GM12872 (cell line): ENCODE results near the gene SHC2.

Source experiments
- TF ChIP-seq, protein P1 (sequence below): IDR thresholded peaks from 3 replicates; pipeline ENCODE4 v1.5.1; 2011; ENCODE audit warnings: low read depth, mild to moderate bottlenecking, low read length, moderate library complexity; ENCODE audit not compliant: insufficient read depth

Gene SHC2

DNA sequence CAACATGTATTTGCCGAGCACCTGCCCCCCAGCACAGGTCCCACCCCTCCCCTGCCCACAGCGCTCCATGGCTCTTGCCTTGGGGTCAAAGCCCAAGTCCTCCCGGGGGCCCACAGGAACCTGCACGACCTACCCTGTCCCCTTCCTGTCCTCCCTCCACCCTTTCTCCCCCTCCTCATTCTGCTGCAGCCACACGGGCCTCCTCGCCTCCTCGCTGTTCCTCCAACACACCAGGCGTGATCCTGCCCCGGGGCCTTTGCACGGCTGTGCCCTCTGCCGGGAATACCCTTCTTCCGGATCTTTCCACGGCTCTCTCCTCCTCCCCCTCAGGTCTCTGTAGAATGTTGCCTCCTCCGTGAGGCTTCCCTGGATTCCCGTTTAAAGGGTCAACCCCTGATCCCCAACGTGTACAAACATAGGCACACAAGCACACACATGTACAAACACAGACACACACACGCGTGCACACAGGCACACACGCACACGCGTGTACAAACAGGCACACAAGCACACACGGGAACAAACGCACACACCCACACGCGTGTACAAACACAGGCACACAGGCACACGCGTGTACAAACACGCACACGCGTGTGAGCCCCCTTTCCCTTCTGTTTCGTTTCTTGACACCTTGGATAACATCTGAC lies 38.3 kb upstream of the SHC2 start:
- TF ChIP-seq, protein P1, sequence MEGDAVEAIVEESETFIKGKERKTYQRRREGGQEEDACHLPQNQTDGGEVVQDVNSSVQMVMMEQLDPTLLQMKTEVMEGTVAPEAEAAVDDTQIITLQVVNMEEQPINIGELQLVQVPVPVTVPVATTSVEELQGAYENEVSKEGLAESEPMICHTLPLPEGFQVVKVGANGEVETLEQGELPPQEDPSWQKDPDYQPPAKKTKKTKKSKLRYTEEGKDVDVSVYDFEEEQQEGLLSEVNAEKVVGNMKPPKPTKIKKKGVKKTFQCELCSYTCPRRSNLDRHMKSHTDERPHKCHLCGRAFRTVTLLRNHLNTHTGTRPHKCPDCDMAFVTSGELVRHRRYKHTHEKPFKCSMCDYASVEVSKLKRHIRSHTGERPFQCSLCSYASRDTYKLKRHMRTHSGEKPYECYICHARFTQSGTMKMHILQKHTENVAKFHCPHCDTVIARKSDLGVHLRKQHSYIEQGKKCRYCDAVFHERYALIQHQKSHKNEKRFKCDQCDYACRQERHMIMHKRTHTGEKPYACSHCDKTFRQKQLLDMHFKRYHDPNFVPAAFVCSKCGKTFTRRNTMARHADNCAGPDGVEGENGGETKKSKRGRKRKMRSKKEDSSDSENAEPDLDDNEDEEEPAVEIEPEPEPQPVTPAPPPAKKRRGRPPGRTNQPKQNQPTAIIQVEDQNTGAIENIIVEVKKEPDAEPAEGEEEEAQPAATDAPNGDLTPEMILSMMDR, result no peak

DNA sequence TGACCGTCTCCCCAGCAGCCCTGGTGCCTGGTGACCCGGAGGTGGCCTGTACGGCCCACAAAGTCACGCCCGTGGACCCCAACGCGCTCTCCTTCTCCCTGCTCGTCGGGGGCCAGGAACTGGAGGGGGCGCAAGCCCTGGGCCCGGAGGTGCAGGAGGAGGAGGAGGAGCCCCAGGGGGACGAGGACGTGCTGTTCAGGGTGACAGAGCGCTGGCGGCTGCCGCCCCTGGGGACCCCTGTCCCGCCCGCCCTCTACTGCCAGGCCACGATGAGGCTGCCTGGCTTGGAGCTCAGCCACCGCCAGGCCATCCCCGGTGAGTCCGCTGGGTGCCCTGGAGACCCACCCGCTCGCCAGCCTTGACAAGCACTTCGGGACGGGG lies 37.7 kb upstream of the SHC2 start:
- TF ChIP-seq, protein P1, result no peak

DNA sequence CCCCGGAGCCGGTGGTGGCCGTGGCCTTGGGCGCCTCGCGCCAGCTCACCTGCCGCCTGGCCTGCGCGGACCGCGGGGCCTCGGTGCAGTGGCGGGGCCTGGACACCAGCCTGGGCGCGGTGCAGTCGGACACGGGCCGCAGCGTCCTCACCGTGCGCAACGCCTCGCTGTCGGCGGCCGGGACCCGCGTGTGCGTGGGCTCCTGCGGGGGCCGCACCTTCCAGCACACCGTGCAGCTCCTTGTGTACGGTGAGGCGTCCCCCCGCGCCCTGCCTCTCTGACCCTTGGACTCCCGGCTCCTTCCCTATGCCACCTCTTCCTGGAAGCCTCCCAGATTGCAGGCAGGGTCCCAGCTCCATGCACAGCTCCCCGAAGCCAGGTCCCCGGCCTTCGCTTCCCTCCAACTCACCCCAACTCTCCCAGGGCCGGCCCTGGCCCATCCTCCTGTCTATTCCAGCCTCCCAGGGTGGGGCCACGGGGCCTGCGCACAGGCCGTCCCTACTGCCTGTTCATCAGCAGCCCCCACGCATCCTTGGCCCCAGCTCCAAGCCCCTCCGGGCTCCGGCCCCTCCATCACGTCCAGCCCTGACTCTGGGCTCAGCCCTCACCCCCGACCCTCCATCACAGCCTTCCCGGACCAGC lies 37.2 kb upstream of the SHC2 start:
- TF ChIP-seq, protein P1, result no peak

DNA sequence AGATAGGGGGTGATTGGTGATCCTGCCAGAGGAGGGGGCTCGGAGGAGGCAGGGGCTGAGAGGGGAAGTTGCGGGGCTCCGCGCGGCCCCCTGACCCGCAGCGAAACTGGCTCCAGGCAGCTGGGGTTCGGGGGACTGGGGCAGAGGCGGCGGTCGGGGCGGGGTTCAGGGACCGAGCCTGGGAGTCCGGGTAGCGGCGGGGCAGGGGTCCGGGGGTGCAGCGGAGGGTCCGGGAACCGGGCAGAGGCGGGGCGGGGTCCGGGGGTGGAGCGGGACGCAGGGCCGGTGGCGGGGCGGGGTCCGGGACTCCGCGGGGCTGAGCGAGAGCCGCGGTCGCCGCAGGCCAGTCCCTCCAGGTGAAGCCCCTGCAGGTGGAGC lies 36.6 kb upstream of the SHC2 start:
- TF ChIP-seq, protein P1, result no peak

DNA sequence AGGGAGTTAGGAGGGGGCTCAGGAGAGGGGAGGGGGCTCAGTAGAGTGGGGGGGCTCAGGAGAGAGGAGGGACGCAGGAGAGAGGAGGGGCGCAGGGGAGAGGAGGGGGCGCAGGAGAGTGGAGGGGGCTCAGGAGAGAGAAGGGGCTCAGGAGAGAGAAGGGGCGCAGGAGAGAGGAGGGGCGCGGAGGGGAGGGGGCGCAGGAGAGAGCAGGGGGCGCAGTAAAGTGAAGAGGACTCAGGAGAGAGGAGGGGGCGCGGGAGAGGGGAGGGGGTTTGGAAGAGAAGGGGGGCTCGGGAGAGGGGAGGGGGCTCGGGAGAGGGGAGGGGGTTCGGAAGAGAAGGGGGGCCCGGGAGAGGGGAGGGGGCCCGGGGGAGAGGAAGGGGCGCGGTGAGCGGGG lies 36.2 kb upstream of the SHC2 start:
- TF ChIP-seq, protein P1, result no peak

DNA sequence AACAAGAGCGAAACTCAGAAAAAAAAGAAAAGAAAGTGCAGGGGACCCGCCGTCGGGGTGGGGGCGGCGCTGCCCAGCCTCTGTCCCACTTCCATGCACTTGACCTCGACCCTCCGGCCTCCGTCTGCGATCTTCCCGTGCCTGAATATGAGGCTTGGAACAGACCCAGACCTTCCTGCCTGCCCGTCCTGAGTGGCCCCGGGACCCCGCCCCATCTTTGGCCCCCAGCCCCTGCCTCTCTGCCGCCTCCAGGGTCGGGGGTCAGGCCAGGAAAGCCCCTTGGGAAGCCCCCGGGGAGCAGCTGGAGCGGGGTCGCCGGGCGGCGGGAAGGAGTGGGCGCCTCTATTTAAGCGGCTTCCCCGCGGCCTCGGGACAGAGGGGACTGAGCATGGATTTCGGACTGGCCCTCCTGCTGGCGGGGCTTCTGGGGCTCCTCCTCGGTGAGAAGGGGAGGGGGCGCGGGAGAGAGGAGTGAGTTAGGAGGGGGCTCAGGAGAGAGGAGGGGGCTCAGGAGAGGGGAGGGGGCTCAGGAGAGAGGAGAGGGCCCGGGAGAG lies 35.4 kb upstream of the SHC2 start, which contains the start of gene MADCAM1:
TSS of gene MADCAM1 (plus strand) at position 375 of the 554 bp plus-strand sequence. CDS start at position 389, 14 bp downstream.
- TF ChIP-seq, protein P1, result no peak

DNA sequence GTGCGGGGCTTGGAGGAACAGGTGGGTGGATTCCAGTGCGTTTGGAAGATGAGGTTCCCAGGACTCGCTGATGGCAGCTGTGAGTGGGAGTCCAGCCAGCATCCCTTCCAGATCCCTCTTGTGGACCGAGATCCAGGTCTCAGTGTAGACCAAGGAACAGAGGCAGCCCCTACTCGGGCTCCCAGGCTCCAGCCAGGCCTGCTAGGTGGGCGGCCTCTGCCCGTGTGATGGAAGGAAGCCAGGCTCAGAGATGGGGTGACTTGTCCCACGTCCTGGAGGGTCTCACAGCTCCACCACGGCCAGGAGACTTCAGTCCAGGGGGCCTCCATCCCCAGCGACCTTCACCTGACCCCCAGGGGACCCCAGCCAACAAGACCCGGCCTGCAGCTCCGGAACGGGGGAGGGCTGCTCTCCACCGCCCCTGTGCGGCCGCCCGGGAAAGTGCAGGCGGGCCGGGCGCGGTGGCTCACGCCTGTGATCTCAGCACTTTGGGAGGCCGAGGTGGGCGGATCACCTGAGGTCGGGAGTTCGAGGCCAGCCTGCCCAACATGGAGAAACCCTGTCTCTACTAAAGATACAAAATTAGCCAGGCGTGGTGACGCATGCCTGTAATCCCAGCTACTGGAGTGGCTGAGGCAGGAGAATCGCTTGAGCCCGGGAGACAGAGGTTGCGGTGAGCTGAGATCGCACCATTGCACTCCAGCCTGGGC lies 34.7 kb upstream of the SHC2 start:
- TF ChIP-seq, protein P1, result peak; percentile 72
